ENCODE measurements around the gene CCDC54.

DNA sequence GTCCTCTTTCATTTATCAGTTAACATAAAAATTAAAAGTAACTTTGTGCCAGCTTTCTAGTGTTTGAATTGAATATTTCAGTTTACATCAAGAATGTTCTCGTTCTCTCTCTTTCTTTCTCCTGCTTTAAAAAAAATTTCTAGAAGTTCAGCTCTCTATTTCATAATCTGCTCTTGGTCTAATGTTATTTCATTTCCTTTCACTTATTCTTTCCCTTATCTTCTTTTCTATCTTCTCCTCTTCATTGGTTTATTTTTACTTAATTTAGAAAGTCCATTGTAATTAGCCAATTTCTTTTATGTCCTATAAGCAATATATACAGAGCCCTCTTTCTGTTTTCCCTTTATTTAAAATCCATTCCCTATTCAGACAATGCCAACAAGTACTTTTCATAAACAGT is 44.6 kb downstream of the CCDC54 start:
- TF ChIP-seq, protein P1, sequence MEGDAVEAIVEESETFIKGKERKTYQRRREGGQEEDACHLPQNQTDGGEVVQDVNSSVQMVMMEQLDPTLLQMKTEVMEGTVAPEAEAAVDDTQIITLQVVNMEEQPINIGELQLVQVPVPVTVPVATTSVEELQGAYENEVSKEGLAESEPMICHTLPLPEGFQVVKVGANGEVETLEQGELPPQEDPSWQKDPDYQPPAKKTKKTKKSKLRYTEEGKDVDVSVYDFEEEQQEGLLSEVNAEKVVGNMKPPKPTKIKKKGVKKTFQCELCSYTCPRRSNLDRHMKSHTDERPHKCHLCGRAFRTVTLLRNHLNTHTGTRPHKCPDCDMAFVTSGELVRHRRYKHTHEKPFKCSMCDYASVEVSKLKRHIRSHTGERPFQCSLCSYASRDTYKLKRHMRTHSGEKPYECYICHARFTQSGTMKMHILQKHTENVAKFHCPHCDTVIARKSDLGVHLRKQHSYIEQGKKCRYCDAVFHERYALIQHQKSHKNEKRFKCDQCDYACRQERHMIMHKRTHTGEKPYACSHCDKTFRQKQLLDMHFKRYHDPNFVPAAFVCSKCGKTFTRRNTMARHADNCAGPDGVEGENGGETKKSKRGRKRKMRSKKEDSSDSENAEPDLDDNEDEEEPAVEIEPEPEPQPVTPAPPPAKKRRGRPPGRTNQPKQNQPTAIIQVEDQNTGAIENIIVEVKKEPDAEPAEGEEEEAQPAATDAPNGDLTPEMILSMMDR (IDR thresholded peaks at IDR 0.05; ENCODE audit: insufficient read depth, low read depth, low read length): no peak
- no peak for TF ChIP-seq EZH2 (IDR thresholded peaks at IDR 0.05; ENCODE audit: insufficient read depth, low read length)

All from astrocyte (in vitro differentiated cells and primary cell).